Astrocyte (in vitro differentiated cells and primary cell): ENCODE results near the gene LASP1NB.

ENCODE experiments used
- EZH2 ChIP-seq: IDR thresholded peaks from 2 replicates; pipeline ENCODE4 v1.6.1; 2012; ENCODE audit warnings: mild to moderate bottlenecking, low read length, inconsistent platforms; ENCODE audit not compliant: insufficient read depth
- TF ChIP-seq, protein P1 (sequence below): IDR thresholded peaks from 2 replicates; pipeline ENCODE4 v1.5.1; 2011; ENCODE audit warnings: low read depth, mild to moderate bottlenecking, inconsistent platforms, low read length, moderate library complexity; ENCODE audit not compliant: insufficient read depth

DNA sequence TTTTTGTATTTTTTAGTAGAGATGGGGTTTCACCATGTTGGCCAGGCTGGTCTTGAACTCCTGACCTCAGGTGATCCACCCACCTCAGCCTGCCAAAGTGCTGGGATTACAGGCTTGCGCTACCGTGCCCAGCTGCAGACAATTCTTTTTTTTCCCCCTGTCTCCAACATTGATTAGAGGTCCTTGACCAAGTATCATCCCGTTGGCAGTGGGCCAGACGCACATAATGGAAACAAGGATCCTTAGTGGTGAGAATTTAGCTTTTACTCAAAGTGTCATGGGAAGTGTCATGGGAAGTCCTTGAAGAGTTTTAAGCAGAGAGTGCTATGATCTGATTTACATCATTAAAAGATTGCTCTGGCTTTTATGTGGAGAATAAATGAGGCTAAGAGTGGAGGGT, 43.9 kb downstream of the LASP1NB start:
- TF ChIP-seq, protein P1, sequence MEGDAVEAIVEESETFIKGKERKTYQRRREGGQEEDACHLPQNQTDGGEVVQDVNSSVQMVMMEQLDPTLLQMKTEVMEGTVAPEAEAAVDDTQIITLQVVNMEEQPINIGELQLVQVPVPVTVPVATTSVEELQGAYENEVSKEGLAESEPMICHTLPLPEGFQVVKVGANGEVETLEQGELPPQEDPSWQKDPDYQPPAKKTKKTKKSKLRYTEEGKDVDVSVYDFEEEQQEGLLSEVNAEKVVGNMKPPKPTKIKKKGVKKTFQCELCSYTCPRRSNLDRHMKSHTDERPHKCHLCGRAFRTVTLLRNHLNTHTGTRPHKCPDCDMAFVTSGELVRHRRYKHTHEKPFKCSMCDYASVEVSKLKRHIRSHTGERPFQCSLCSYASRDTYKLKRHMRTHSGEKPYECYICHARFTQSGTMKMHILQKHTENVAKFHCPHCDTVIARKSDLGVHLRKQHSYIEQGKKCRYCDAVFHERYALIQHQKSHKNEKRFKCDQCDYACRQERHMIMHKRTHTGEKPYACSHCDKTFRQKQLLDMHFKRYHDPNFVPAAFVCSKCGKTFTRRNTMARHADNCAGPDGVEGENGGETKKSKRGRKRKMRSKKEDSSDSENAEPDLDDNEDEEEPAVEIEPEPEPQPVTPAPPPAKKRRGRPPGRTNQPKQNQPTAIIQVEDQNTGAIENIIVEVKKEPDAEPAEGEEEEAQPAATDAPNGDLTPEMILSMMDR, result no peak
- no peak for TF ChIP-seq EZH2
